Suprapubic skin (tissue), 3 donors: ENCODE data around the gene SLC16A2.

ENCODE experiments used
- CTCF ChIP-seq, 2 donors: fragments of 200-600 bp in 1 of 2; fragments of 450-650 bp in 1 of 2; sonication (generic) in 1 of 2; IDR thresholded peaks; one replicate each; pipeline ENCODE4 v1.5.1; 2016 to 2019; ENCODE audit warnings: antibody characterized with exemption in 2 of 2, mild to moderate bottlenecking in 1 of 2, moderate library complexity in 1 of 2
- EP300 ChIP-seq: sonication (generic); formaldehyde crosslinking; IDR thresholded peaks from one replicate; pipeline ENCODE4 v1.6.1; 2017; ENCODE audit warnings: antibody characterized with exemption
- POLR2A ChIP-seq, 2 donors: fragments of 450-650 bp; IDR thresholded peaks; one replicate each; pipeline ENCODE4 v1.6.1; 2017; ENCODE audit warnings: antibody characterized with exemption in 2 of 2, mild to moderate bottlenecking in 2 of 2, moderate library complexity in 2 of 2

DNA sequence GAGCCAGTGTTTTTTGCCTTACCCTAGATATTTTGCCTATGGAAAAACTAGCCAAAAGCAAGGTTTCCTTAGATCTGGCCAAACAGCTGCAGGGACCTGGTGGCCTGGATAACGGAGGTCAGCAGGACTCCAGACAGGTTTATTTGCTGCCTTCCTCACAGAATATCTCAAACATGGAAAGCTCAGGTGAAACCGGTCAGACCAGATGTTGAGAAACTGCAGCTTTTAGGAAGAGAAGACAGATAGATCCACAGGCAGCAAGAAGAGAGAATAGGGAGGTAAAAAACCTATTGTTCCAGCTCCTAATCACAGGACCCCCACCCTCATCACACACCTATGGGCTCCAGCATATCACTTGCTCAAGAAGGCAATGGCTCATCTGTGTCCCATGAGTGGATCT is 16.2 kb downstream of the SLC16A2 start:
- TF ChIP-seq EP300 (no peak), CTCF (IDR thresholded peaks at IDR 0.05) (no peak), POLR2A (IDR thresholded peaks at IDR 0.05) (no peak)
